Measurements from ENCODE around the gene TAS2R14. TPM values are rescaled to one million over a fixed set of nuclear protein-coding genes. Genes with fewer than 3 reads are reported as not detected.

TAS2R14 gene
- total RNA-seq, 1 experiment from 2014 or later: 1.3 TPM

DNA sequence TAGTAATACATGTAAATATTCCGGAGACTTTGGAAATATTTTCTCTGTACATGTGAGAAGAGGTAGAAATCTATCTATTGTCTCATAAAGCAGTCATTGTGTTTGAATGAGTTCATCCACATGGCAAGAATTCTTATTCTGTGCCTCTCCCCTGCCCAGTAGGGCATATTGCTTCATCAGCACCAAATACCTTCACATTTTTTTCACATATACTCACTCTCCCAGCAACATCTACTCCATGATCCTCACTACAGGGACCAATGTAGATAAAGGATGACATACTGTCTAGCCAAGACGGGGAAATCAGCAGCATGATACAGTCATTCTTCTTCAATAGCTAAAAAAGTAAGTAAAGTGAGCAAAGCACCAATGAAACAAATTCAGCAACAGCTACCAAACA is 1.3 kb upstream of the TAS2R14 start:
- POLR2A ChIA-PET: no interaction called here
- H3K4me3 Mint-ChIP-seq: no peak overlapping the region
- H3K27me3 Mint-ChIP-seq (ENCODE audit: low read depth): no peaks in the 10 kb centered on the region; the same call in 1 of the 2 replicates
- H3K36me3 Mint-ChIP-seq: peaks cover 22% of the 10 kb centered on the region
- peaks cover 26% of the 10 kb centered on the region for H3K9me3 Mint-ChIP-seq
- CTCF ChIA-PET: interaction anchor here (1.5 kb wide), 1 partner anchor 260 kb away, joined by 3 read pairs; no protein-coding TSS in a partner anchor
- H3K27ac Mint-ChIP-seq: no peak overlapping the region
- peaks cover 24% of the 10 kb centered on the region for H3K4me1 Mint-ChIP-seq
- ATAC-seq (no peak), DNase-seq (ENCODE audit: low spot score) (no peak)
- TF ChIP-seq NR3C1 (CRISPR knock-in tag; conservative IDR thresholded peaks at IDR 0.05; ENCODE audit: low read depth): no peak

DNA sequence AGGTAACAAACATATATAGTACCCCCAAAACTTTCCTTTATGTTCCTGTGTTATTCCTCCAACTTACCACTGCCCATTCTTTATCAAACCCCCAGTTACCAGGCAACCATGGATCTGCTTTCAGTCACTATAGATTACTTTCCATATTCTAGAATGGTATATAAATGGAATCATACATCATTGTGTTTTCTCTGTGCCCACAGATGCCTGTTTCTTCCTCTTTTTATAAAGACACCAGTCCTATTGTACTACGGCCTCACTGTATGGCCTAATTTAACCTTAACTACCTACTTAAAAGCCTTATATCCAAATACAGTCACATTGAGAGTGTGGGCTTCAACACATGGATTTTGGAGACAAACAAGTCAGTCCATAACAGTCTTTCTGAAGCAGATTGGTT is 2.6 kb downstream of the TAS2R14 start:
- no peak for ATAC-seq
- H3K27ac Mint-ChIP-seq: no peak overlapping the region
- TF ChIP-seq KAT7 (CRISPR knock-in tag; IDR thresholded peaks at IDR 0.05; ENCODE audit: borderline replicate concordance) (no peak), RORB (CRISPR knock-in tag; IDR thresholded peaks at IDR 0.05) (no peak), SP1 (CRISPR knock-in tag; conservative IDR thresholded peaks at IDR 0.05) (no peak), ZNF232 (CRISPR knock-in tag; IDR thresholded peaks at IDR 0.05) (no peak), ZNF416 (CRISPR knock-in tag; IDR thresholded peaks at IDR 0.05) (no peak), CREB1 (CRISPR knock-in tag; IDR thresholded peaks at IDR 0.05) (no peak), NR3C1 (CRISPR knock-in tag; conservative IDR thresholded peaks at IDR 0.05; ENCODE audit: low read depth) (no peak), GTF2I (CRISPR knock-in tag; conservative IDR thresholded peaks at IDR 0.05) (no peak)
- TF ChIP-seq, protein P1, sequence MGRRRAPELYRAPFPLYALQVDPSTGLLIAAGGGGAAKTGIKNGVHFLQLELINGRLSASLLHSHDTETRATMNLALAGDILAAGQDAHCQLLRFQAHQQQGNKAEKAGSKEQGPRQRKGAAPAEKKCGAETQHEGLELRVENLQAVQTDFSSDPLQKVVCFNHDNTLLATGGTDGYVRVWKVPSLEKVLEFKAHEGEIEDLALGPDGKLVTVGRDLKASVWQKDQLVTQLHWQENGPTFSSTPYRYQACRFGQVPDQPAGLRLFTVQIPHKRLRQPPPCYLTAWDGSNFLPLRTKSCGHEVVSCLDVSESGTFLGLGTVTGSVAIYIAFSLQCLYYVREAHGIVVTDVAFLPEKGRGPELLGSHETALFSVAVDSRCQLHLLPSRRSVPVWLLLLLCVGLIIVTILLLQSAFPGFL (CRISPR knock-in tag; IDR thresholded peaks at IDR 0.05; ENCODE audit: borderline replicate concordance): no peak
- ChIA-PET CTCF (interaction anchor here (0.9 kb wide), 1 partner anchor 165 kb away, joined by 3 read pairs; no protein-coding TSS in a partner anchor), POLR2A (no interaction called here)
- H3K4me3 Mint-ChIP-seq: no peak overlapping the region
- no peaks in the 10 kb centered on the region for H3K27me3 Mint-ChIP-seq (ENCODE audit: low read depth)
- peaks cover 5% of the 10 kb centered on the region for H3K4me1 Mint-ChIP-seq
- H3K36me3 Mint-ChIP-seq: no peaks in the 10 kb centered on the region
- DNase-seq (ENCODE audit: low spot score): no peak
- peaks cover under 1% of the 10 kb centered on the region; the same call in 1 of the 2 replicates for H3K9me3 Mint-ChIP-seq

DNA sequence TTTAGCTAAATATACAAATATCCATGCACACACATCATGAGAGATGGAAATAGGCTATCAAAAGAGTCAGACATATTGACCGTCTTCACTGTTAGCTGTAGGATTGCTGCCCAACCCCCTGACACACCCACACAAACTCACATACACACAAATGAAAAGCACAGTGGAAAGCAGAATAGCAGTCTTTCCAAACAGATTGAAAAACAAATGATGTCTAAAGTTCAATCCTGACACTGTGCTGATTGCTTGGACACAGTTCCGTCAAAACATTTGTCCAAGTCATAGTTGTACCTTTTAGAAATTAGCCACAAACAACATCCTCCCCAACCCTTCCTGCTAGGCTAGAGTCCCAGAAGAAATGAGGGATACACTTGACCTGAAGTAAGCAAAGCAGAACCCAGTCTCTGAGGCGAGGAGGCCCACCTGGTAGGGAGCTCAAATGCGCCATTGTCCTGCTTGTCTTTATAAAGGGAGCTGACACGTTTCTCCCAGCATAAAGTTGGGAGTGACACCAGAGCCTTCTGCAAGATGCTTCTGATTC is 10.2 kb downstream of the TAS2R14 start, which contains the start of gene PRH2:
Gene PRH2, plus strand, starts transcription at position 491 of the 541 bp plus-strand sequence. Its CDS starts 38 bp downstream, at position 529.
- ATAC-seq (no peak), DNase-seq (ENCODE audit: low spot score) (no peak)
- Mint-ChIP-seq H3K36me3 (0 out of 2 replicates have a peak, but pooled peaks cover 3% of the 10 kb centered on the region), H3K4me3 (no peak within 1 kb of the TSS), H3K4me1 (no peaks in the 10 kb centered on the region), H3K27me3 (ENCODE audit: low read depth) (no peaks in the 10 kb centered on the region), H3K27ac (no peak within 1 kb of the TSS), H3K9me3 (peaks cover 5% of the 10 kb centered on the region)
- TF ChIP-seq NFE2L1 (CRISPR knock-in tag; IDR thresholded peaks at IDR 0.05): no peak
- no peak for TF ChIP-seq MYBL2 (CRISPR knock-in tag; IDR thresholded peaks at IDR 0.05)
- TF ChIP-seq FOXJ3 (CRISPR knock-in tag; IDR thresholded peaks at IDR 0.05; ENCODE audit: borderline replicate concordance): no peak
- no peak for TF ChIP-seq ZNF671 (CRISPR knock-in tag; IDR thresholded peaks at IDR 0.05)
- TF ChIP-seq, protein P2, sequence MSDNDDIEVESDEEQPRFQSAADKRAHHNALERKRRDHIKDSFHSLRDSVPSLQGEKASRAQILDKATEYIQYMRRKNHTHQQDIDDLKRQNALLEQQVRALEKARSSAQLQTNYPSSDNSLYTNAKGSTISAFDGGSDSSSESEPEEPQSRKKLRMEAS (CRISPR knock-in tag; IDR thresholded peaks at IDR 0.05): no peak
- no peak for TF ChIP-seq FOXP1 (CRISPR knock-in tag; IDR thresholded peaks at IDR 0.05; ENCODE audit: borderline replicate concordance)
- TF ChIP-seq IRF2 (CRISPR knock-in tag; IDR thresholded peaks at IDR 0.05; ENCODE audit: borderline replicate concordance, low read depth): no peak
- no peak for TF ChIP-seq RORB (CRISPR knock-in tag; IDR thresholded peaks at IDR 0.05)
- no peak for TF ChIP-seq EMX1 (CRISPR knock-in tag; IDR thresholded peaks at IDR 0.05)
- TF ChIP-seq TCF7 (CRISPR knock-in tag; IDR thresholded peaks at IDR 0.05; ENCODE audit: low read depth): no peak
- TF ChIP-seq, protein P3, sequence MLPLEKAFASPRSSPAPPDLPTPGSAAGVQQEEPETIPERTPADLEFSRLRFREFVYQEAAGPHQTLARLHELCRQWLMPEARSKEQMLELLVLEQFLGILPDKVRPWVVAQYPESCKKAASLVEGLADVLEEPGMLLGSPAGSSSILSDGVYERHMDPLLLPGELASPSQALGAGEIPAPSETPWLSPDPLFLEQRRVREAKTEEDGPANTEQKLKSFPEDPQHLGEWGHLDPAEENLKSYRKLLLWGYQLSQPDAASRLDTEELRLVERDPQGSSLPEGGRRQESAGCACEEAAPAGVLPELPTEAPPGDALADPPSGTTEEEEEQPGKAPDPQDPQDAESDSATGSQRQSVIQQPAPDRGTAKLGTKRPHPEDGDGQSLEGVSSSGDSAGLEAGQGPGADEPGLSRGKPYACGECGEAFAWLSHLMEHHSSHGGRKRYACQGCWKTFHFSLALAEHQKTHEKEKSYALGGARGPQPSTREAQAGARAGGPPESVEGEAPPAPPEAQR (CRISPR knock-in tag; IDR thresholded peaks at IDR 0.05): no peak
- no peak for TF ChIP-seq OVOL2 (CRISPR knock-in tag; IDR thresholded peaks at IDR 0.05; ENCODE audit: borderline replicate concordance)
- no peak for TF ChIP-seq SMAD4 (CRISPR knock-in tag; IDR thresholded peaks at IDR 0.05)
- TF ChIP-seq, protein P4, sequence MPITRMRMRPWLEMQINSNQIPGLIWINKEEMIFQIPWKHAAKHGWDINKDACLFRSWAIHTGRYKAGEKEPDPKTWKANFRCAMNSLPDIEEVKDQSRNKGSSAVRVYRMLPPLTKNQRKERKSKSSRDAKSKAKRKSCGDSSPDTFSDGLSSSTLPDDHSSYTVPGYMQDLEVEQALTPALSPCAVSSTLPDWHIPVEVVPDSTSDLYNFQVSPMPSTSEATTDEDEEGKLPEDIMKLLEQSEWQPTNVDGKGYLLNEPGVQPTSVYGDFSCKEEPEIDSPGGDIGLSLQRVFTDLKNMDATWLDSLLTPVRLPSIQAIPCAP (CRISPR knock-in tag; IDR thresholded peaks at IDR 0.05): no peak
- no peak for TF ChIP-seq CREM (CRISPR knock-in tag; IDR thresholded peaks at IDR 0.05)
- TF ChIP-seq, protein P5, sequence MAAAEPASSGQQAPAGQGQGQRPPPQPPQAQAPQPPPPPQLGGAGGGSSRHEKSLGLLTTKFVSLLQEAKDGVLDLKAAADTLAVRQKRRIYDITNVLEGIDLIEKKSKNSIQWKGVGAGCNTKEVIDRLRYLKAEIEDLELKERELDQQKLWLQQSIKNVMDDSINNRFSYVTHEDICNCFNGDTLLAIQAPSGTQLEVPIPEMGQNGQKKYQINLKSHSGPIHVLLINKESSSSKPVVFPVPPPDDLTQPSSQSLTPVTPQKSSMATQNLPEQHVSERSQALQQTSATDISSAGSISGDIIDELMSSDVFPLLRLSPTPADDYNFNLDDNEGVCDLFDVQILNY (CRISPR knock-in tag; IDR thresholded peaks at IDR 0.05): no peak
- TF ChIP-seq, protein P6, sequence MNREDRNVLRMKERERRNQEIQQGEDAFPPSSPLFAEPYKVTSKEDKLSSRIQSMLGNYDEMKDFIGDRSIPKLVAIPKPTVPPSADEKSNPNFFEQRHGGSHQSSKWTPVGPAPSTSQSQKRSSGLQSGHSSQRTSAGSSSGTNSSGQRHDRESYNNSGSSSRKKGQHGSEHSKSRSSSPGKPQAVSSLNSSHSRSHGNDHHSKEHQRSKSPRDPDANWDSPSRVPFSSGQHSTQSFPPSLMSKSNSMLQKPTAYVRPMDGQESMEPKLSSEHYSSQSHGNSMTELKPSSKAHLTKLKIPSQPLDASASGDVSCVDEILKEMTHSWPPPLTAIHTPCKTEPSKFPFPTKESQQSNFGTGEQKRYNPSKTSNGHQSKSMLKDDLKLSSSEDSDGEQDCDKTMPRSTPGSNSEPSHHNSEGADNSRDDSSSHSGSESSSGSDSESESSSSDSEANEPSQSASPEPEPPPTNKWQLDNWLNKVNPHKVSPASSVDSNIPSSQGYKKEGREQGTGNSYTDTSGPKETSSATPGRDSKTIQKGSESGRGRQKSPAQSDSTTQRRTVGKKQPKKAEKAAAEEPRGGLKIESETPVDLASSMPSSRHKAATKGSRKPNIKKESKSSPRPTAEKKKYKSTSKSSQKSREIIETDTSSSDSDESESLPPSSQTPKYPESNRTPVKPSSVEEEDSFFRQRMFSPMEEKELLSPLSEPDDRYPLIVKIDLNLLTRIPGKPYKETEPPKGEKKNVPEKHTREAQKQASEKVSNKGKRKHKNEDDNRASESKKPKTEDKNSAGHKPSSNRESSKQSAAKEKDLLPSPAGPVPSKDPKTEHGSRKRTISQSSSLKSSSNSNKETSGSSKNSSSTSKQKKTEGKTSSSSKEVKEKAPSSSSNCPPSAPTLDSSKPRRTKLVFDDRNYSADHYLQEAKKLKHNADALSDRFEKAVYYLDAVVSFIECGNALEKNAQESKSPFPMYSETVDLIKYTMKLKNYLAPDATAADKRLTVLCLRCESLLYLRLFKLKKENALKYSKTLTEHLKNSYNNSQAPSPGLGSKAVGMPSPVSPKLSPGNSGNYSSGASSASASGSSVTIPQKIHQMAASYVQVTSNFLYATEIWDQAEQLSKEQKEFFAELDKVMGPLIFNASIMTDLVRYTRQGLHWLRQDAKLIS (CRISPR knock-in tag; IDR thresholded peaks at IDR 0.05; ENCODE audit: borderline replicate concordance): no peak
- ChIA-PET CTCF (no interaction called here), POLR2A (no interaction called here)

Measured in WTC11 (cell line).